Subcutaneous abdominal adipose tissue (tissue), 5 donors: ENCODE results near the gene PEAK3.
A peak's percentile ranks its signal among the peaks of the same experiment; 100 is the strongest.

Experiments used
- H3K27ac ChIP-seq: one replicate; pipeline ENCODE4 v1.7.0; 2013; ENCODE audit warnings: low read depth, mild to moderate bottlenecking, inconsistent platforms, low read length, moderate library complexity
- H3K27me3 ChIP-seq, 5 donors: one replicate each; pipeline ENCODE4 v1.7.0; 2013; ENCODE audit warnings: low read length in 5 of 5, inconsistent platforms in 1 of 5; ENCODE audit not compliant: control insufficient read depth in 5 of 5, insufficient read depth in 4 of 5
- H3K36me3 ChIP-seq, 5 donors: one replicate each; pipeline ENCODE4 v1.7.0; 2013; ENCODE audit warnings: low read length in 5 of 5; ENCODE audit not compliant: control insufficient read depth in 5 of 5, insufficient read depth in 5 of 5
- H3K4me1 ChIP-seq, 5 donors: one replicate each; pipeline ENCODE4 v1.7.0; 2013; ENCODE audit warnings: low read length in 5 of 5, mild to moderate bottlenecking in 3 of 5, moderate library complexity in 1 of 5; ENCODE audit not compliant: control insufficient read depth in 5 of 5, insufficient read depth in 5 of 5
- H3K4me3 ChIP-seq, 5 donors: one replicate each; pipeline ENCODE4 v1.7.0; 2013; ENCODE audit warnings: low read length in 5 of 5, low read depth in 1 of 5
- H3K9ac ChIP-seq, 5 donors: one replicate each; pipeline ENCODE4 v1.7.0; 2013; ENCODE audit warnings: low read length in 5 of 5, mild to moderate bottlenecking in 4 of 5, moderate library complexity in 3 of 5
- H3K9me3 ChIP-seq, 5 donors: one replicate each; pipeline ENCODE4 v1.7.0; 2013; ENCODE audit warnings: low read length in 5 of 5; ENCODE audit not compliant: control insufficient read depth in 5 of 5
- donor health status: healthy.
- donor health status: healthy.
- donor health status: healthy.
- donor health status: healthy.
- donor health status: healthy.

Gene PEAK3

DNA sequence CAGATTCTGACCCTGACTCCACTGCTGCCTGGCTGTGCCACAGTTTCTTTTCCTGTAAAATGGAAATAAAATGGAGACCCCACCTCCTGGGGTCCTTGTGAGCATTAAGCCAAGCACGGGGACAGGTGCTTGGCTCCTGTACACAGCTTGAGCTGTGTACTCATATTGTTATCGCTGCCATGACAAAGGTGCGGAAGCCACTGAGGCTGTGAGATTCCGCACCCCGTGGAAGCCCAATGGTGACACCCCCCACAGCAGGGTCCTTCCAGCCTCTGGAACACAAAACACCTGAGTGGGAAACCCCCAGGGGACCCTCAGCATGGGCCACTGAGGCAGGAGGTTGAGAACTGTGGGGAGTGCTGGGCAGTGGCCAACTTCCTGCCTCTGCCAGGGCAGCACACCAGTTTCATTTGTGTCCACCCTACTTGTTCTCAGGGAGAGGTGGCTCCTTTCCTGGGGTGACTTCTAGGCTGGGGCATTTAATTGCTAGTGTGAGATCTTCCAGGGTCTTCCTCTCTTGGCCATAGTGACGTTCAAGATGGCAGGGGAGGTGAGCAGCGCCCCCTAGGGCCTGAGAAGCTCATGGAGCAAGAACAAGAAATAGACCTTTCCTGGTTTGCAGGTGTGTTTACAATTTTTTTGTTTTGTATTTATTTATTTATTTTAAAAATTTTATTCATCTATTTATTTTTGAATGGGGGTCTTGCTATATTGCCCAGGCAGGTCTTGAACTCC, 20.4 kb downstream of the PEAK3 start:
- Histone ChIP-seq H3K9ac (no peak overlapping the region), H3K27me3 (no peaks in the 10 kb centered on the region), H3K4me1 (peaks cover 3 to 9% (median 7%) of the 10 kb centered on the region in 5 donors), H3K9me3 (no peaks in the 10 kb centered on the region), H3K4me3 (no peak overlapping the region), H3K27ac (no peak overlapping the region), H3K36me3 (no peaks in the 10 kb centered on the region)

DNA sequence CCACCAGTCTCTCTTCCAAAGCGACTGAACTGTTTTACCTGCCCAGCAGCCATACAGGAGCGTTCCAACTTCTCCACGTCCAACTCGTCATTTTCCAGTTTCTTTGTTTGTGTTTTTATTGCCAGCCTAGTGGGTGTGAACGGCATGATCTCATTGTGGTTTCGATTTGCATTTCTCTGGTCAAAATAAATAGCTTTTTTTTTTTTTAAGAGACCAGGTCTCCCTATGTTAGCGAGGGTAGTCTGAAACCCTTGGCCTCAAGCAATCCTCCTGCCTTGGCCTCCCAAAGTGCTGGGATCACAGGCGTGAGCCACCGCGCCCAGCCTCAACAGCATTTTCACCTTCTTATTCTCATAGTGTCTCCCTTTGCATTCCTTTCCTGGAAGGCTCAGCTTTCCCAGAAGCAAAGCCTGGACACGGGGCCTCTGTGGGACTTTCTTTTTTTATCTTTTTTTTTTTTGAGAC, 21.6 kb downstream of the PEAK3 start:
- Histone ChIP-seq H3K9ac (no peak overlapping the region), H3K27me3 (no peaks in the 10 kb centered on the region), H3K27ac (no peak overlapping the region)

DNA sequence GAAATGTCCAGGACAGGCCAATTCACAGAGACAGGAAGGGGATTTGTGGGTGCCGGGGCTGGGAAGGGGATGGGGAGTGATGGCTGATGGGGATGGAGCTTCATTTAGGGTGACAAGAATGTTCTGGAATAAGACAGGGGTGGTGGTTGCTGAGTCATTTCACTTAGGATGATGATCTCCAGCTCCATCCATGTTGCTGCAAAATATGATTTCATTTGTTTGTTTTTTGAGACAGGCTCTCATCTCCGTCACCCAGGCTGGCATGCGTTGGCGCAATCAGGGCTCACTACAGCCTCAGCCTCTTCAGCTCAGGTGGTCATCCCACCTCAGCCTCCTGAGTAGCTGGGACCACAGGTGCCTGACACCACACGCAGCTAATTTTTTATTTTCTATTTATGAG, 22.6 kb downstream of the PEAK3 start:
- no peaks in the 10 kb centered on the region for H3K4me1 ChIP-seq
- no peaks in the 10 kb centered on the region for H3K9me3 ChIP-seq
- H3K9ac ChIP-seq: no peak overlapping the region
- H3K27me3 ChIP-seq: peaks cover 0 to under 1% (median 0%) of the 10 kb centered on the region in 5 donors
- H3K27ac ChIP-seq: no peak overlapping the region
- H3K36me3 ChIP-seq: no peaks in the 10 kb centered on the region
- no peak overlapping the region for H3K4me3 ChIP-seq

More for the DNA sequence above, 21.6 kb downstream of the PEAK3 start:
- Histone ChIP-seq H3K4me3 (no peak overlapping the region), H3K4me1 (no peaks in the 10 kb centered on the region), H3K36me3 (no peaks in the 10 kb centered on the region), H3K9me3 (no peaks in the 10 kb centered on the region)

DNA sequence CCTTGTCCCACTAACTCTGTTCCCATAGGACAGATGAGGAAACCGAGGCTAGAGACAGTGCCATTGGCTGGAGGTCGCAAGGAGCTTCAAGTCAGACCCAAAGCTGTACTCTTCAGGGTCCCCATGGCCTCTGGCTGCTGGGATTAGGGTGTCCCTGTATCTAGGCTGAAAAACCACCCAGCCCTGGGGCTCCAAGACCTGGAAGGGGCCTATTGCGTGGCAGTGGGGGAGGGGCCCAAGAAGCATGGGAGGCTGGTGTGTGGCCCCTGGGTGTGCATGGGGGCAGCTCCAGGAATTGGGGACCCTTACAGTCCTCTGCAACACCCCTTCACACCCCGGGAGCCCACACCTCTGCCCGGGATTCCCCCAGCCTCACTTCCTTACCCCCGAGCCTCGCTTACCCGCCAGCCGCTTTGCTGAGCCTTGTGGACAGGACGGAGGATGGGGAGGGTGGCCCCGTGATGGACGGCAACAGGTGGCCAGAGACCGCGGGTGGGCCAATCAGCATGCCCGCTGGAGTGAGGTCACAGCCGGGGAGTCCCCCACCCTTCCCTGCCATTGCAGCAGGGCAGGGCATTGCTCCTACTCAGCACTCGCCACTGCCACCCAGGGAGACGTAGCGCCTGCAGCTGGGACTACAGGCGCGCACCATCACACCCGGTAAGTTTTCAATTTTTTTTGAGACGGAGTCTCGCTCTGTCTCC, 25.8 kb downstream of the PEAK3 start, which contains the start of gene JSRP1:
Gene JSRP1 (minus strand): TSS at position 436 of the 704 bp plus-strand sequence. CDS start 1,103 bp downstream, outside the sequence.
- Histone ChIP-seq H3K36me3 (no peaks in the 10 kb centered on the region), H3K4me1 (peaks cover 0 to 29% (median 22%) of the 10 kb centered on the region in 5 donors), H3K9ac (no peak within 1 kb of the TSS), H3K4me3 (no peak within 1 kb of the TSS), H3K27ac (no peak within 1 kb of the TSS), H3K9me3 (no peaks in the 10 kb centered on the region), H3K27me3 (peaks cover 26 to 29% (median 28%) of the 10 kb centered on the region in 5 donors)

DNA sequence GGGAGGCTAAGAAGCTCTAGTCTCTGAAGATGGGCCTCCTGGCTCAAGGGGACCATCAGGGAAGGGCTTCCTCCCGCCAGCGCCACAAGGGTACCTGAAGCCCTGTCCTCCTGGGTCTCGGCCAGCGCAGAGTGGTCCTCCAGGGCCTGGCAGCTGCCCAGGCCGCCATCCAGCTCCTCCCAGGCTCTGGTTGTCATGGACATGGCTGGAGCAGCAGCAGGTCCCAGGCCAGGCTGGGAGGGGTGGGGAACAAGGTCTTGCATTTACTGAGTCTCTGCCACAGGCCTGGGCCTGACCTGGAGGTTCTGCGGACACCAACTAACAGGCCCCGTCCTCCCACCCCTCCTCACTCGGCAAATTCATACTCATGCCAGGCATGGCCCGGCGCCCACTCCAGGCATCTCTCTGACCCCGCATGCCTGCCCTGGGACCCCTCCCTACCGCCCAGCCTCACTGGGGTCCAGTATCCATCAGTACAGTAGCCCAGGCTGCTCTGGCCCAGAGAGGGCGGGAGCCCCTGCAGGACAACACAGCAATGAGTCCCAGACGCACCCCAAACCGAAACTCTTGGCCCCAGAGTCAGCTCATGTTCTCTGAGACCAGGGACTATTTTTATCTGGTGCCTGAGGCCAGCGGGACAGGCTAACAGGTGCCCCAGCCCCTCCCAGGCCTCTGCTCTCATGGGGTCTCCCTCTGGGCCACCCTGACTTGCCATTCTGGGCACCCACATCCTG, 26.7 kb downstream of the PEAK3 start:
- Histone ChIP-seq H3K36me3 (no peaks in the 10 kb centered on the region), H3K9me3 (no peaks in the 10 kb centered on the region), H3K9ac (no peak overlapping the region), H3K27ac (no peak overlapping the region), H3K4me3 (no peak overlapping the region), H3K4me1 (peaks cover 0 to 37% (median 30%) of the 10 kb centered on the region in 5 donors), H3K27me3 (peaks cover 33 to 37% (median 35%) of the 10 kb centered on the region in 5 donors)

DNA sequence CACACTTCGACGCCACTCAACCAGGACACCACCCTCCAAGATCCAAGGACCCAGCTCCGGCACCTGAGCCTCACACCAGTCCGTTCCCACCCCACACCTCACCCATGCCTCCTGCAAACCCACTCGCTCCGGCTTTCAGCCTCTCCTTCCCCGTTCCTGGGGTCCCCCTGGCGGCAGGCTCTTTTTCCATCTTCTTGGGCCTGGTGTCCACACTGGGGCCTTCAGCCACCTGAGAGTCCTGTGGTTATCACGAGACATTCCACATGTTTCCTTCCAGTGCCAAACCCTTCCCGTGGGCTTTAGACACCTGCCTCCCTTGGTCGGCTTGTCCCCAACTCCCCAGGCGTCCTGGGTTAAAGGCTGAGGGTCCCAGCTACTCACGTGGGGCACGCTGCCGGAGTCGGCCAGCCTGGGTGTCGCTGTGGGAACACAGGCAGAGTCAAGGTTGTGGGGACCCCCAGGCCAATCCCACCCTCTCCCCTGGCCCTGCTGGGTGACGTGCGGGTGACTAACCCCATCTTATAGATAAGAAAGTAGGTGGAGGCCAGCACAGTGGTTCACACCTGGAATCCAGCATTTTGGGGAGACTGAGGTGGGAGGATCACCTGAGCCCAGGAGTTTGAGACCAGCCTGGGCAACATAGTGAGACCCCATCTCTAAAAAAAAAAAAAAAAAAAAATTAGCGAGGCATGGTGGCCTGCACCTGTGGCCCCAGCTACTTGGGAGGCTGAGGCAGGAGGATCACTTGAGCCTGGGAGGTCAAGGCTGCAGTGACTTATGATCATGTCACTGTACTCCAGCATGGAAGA, 27.7 kb downstream of the PEAK3 start:
- Histone ChIP-seq H3K9ac (no peak overlapping the region), H3K27me3 (peaks cover 42 to 47% (median 43%) of the 10 kb centered on the region in 5 donors), H3K9me3 (no peaks in the 10 kb centered on the region), H3K4me1 (peaks cover 0 to 41% (median 33%) of the 10 kb centered on the region in 5 donors), H3K27ac (no peak overlapping the region), H3K4me3 (no peak overlapping the region), H3K36me3 (no peaks in the 10 kb centered on the region)

DNA sequence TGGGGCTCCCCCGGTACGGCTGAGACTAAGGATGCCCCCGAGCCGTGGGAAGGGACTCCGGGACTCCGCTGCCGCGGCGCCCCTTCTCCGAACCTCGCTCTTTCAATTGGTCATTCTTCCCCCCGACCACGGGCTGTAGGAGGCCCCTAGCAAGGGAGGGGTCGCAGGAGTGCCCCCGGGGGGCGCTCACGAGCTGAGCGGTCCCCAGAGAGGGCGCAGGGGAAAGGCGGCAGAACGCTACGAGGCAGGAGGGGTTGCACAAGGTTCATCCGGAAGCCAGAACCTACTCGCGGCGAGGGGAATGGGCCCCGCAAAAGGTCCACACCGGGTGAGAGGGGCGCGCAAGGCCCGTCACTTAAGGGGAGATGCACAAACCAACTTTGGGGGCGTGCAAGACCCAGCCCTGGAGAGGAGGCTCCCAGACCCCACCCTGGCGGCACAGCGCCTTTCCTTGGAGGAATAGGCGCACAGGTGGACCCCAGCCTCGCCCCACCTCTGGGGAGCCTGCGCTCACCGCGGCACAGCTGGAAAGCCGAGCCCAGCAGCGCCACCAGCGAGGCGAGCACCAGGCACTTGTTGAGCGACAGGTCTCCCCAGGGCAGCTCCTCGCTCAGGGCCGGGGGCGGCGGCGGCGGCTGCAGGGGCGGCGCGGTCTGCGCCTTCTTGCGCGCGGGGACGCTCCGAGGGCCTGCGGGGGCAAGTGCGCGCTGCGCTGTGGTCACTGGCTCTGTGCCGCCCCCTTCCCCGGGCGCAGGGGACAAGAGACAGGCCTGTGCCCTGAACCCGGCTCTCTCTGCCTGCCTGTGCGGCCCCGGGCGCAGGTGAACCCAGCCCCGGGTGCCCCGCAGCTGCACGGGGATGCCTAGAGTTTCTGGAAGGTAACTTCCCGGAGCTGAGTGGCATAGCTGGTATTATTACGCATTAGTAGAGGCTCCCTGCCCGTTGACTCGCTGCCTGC, 28.6 kb downstream of the PEAK3 start:
- Histone ChIP-seq H3K27ac (no peak overlapping the region), H3K4me1 (peaks cover 0 to 41% (median 33%) of the 10 kb centered on the region in 5 donors)

DNA sequence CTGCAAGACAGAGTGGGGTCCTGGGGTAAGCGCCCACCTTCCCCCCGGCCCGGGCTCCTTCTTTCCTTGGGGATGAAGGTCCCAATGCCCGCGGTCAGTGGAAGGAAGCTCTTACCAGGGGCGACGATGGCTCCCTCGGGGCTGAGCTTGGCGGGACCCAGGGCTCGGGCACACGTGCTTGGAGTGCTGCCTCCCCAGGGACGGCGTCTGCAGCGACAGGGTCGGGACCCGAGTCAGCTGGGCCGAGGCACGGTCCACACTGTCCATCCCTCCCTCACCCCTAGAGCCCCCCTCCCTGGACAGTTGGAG, 29.2 kb downstream of the PEAK3 start:
- Histone ChIP-seq H3K4me1 (peaks cover 0 to 41% (median 33%) of the 10 kb centered on the region in 5 donors), H3K36me3 (peaks cover 0 to 11% (median 5%) of the 10 kb centered on the region in 5 donors), H3K4me3 (peak overlapping the region in 1 of 5 donors; percentile 44), H3K27me3 (peaks cover 42 to 47% (median 43%) of the 10 kb centered on the region in 5 donors), H3K27ac (no peak overlapping the region), H3K9me3 (no peaks in the 10 kb centered on the region), H3K9ac (no peak overlapping the region)

More for the DNA sequence above, 28.6 kb downstream of the PEAK3 start:
- H3K9me3 ChIP-seq: no peaks in the 10 kb centered on the region
- H3K9ac ChIP-seq: no peak overlapping the region
- peaks cover 42 to 47% (median 43%) of the 10 kb centered on the region in 5 donors for H3K27me3 ChIP-seq
- peaks cover 0 to 6% (median 3%) of the 10 kb centered on the region in 5 donors for H3K36me3 ChIP-seq
- peak overlapping the region in 1 of 5 donors; percentile 44 for H3K4me3 ChIP-seq
